VCaP (cell line): ENCODE measurements around the gene FYB2.

Source experiments
- H3K27ac ChIP-seq: fragments of 450-650 bp; 2 replicates; pipeline ENCODE4 v1.5.1; 2017
- TF ChIP-seq, protein P1 (sequence below): fragments of 450-650 bp; conservative IDR thresholded peaks from 2 replicates; pipeline ENCODE4 v1.5.1; 2017; ENCODE audit warnings: mild to moderate bottlenecking, moderate library complexity

The FYB2 gene

DNA sequence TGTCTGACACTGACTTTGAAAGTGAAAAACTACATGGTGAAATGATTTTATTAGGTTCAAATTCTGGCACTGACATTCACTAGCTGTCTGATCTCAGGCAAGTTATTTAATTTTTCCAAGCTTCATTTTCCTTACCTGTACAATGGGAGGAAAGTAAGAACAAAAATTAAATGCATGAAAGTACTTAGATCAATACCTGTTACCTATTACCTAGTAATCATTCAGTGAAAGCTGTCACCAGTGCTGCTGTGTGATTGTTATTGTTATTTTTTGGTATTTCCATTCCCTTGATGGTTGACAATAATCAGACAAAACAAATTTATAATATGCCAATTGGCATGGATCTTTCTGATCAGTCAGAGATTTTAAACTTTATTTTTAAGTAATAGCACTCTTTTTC, 37.0 kb upstream of the FYB2 start:
- no peak overlapping the region for H3K27ac ChIP-seq
- TF ChIP-seq, protein P1, sequence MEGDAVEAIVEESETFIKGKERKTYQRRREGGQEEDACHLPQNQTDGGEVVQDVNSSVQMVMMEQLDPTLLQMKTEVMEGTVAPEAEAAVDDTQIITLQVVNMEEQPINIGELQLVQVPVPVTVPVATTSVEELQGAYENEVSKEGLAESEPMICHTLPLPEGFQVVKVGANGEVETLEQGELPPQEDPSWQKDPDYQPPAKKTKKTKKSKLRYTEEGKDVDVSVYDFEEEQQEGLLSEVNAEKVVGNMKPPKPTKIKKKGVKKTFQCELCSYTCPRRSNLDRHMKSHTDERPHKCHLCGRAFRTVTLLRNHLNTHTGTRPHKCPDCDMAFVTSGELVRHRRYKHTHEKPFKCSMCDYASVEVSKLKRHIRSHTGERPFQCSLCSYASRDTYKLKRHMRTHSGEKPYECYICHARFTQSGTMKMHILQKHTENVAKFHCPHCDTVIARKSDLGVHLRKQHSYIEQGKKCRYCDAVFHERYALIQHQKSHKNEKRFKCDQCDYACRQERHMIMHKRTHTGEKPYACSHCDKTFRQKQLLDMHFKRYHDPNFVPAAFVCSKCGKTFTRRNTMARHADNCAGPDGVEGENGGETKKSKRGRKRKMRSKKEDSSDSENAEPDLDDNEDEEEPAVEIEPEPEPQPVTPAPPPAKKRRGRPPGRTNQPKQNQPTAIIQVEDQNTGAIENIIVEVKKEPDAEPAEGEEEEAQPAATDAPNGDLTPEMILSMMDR: no peak

DNA sequence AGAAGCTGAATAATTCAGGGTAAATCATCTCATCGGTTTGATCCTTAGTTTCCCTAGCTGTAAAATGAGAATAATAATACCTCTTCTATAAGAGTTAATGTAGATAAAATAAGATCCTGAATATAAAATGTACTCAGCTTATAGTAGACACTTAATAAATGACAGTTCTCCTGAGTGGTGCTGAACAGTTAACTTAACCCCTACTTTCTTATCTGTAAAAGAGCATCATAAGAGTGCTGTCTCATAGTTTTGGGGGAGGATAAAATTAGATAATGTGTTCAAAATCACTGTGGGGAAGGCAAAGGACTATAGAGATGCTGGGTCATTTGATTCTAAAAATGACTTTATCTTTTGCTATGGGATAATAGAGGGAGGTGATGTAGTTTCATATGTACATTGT, 36.0 kb upstream of the FYB2 start:
- no peak overlapping the region for H3K27ac ChIP-seq
- TF ChIP-seq, protein P1: no peak

DNA sequence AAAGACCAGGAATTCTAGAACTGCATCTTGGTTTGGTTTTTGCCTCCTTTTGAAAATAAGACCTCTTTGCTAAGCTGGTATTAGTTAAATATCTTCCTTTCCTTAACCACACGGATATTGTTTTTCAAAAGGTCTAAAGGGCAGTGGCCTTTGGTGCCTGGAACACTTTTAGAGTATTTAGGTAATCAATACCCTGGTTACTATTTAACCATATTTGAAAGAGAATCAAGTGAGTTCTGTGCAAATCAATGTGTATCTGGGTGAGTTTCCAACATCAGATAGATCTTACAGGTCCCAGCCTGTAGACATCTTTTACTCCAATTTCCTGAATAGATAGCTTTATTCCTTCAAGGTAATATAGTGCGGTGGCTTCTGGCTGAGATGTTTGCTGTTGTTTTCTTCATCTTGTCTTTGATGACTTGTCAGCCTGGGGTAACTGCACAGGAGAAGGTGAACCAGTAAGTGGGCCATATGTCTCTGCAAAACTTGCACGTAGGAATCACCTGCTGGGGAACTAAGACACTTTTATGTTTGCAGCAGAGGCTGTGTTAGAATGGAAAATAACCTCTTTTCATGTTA, 35.4 kb upstream of the FYB2 start, which contains the start of gene C8A:
C8A (plus strand) TSS at position 277 of the 579 bp plus-strand sequence; CDS start at position 382, 105 bp downstream.
- TF ChIP-seq, protein P1: no peak
- H3K27ac ChIP-seq: no peak within 1 kb of the TSS

DNA sequence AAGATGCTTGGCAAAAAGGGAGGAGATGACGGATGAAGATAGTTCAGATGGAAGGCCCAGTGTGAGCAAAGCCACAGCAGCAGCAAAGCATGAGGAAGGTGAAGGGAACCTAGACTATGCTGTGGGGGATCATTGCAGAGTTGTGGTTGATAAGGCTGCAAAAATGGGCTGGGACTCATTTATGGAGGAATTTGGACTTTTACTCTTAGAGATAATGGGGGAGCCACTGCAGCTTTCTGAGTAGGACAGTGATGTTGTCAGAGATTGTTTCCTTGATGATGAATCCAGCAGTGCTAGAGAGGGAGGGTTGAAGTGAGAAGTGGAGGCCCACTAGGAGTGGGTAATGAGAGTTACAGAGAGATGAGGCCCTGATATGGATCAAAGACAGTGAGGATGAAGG, 33.3 kb upstream of the FYB2 start:
- TF ChIP-seq, protein P1: no peak
- H3K27ac ChIP-seq: no peak overlapping the region

DNA sequence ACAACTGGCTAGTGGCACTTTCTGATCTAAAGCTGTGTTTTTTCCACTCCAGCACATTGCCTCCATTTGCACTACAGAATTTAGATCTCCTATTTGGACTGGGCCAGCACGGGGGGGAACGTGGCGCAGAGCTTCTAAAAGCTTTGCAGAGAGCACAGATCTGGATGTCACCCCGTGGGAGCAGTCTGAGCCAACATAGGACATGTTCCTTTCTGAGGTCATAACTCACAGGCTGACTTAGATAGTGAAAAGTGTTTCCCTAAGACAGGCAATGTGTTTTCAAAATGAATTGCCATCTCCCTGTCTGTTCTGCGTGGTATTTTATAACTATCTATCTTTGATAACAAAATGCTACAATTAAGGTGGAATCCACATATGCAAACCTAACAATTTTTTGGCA, 31.7 kb upstream of the FYB2 start:
- H3K27ac ChIP-seq: no peak overlapping the region

DNA sequence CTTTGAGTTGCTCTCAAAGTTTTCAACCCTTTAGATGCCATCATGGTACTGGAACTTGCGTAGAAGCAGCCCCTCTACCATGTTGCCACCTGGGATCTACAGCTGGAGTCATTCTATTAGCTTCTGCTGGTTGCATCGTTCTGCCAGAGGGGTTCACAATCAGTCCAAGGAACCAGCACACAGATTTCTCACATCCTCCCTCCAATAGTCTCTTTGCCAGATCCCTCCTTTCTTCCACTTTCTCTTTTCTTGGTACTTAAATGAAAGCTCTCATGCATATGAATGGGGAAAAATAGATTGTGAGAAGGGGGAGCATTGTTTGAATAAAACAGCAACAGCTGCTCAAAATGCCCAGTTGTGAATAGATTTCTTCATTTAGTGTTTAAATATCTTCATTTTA, 31.2 kb upstream of the FYB2 start:
- TF ChIP-seq, protein P1: no peak

More for the DNA sequence above, 31.7 kb upstream of the FYB2 start:
- TF ChIP-seq, protein P1: no peak

DNA sequence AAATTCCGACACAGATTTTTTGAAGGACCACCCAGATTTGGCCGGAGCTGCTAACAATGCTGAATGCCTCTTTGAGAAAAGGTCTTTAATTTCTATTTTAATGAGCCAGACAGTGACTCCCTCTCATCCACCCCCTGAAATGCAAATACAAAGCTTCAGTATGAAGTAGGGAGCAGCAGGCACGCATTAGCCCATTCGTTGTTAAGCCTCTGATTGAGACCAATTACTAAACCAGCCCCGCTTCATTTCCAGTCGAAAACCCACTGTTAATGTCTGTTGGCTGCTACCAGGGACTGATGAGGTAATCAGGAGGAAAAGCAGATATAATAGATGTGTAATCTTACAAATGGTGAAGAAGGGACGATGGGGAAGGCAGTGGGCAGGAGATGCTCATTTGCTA, 30.5 kb upstream of the FYB2 start:
- H3K27ac ChIP-seq: no peak overlapping the region
- TF ChIP-seq, protein P1: no peak

More for the DNA sequence above, 31.2 kb upstream of the FYB2 start:
- H3K27ac ChIP-seq: no peak overlapping the region
